OCI-LY3 (cell line): ENCODE measurements around the gene FAM180B.

Experiments
- CTCF ChIP-seq: fragments of 200-600, 300-600 bp; sonication (generic); IDR thresholded peaks from 2 replicates; pipeline ENCODE4 v1.5.1; 2014; ENCODE audit warnings: antibody characterized with exemption, low read length, low read depth
- EZH2phosphoT487 ChIP-seq: fragments of 200-600 bp; shearing (Covaris generic); IDR thresholded peaks from 2 replicates; pipeline ENCODE4 v1.6.1; 2018; ENCODE audit warnings: antibody characterized with exemption, mixed run types, low read depth

- no peak for TF ChIP-seq CTCF
- no peak for TF ChIP-seq EZH2phosphoT487
Observed at GRCh38 chr11:47558695-47559094, 27.8 kb upstream of the FAM180B start.
